HEK293 (cell line): ENCODE data around the gene ARHGAP32.
"Not testable (repeated sequence)": the region's sequence is repeated elsewhere in the genome, so short reads cannot be mapped to it uniquely, and the experiment has no call there.

Source experiments
- CTCF ChIA-PET: fragments of 350-600 bp; formaldehyde crosslinking; extraction: SDS; loops from one replicate; lab custom pipeline; 2021; ENCODE audit warnings: antibody characterized with exemption; lab: Yijun Ruan, JAX
- POLR2A ChIA-PET: fragments of 300-600 bp; formaldehyde crosslinking; extraction: SDS; loops from one replicate; lab custom pipeline; 2020; ENCODE audit warnings: antibody characterized with exemption, inconsistent platforms; lab: Yijun Ruan, JAX
- H3K27ac ChIP-seq: fragments of 200-500 bp; sonication (Bioruptor generic); 2 replicates; pipeline ENCODE4 v1.5.1; 2014; ENCODE audit warnings: low read depth, low read length, control low read depth, inconsistent platforms; ENCODE audit errors: extremely low read depth
- H3K36me3 ChIP-seq, 2 experiments: fragments of 200-500 bp in 1 of 2; sonication (Bioruptor generic) in 1 of 2; 1 replicate in 1 of 2; 2 replicates in 1 of 2; pipeline ENCODE4 v1.5.1; 2014 to 2017; ENCODE audit warnings: inconsistent platforms in 2 of 2, low read length in 2 of 2; ENCODE audit not compliant: control insufficient read depth in 2 of 2, insufficient read depth in 1 of 2
- H3K4me1 ChIP-seq: fragments of 200-500 bp; sonication (Bioruptor generic); 2 replicates; pipeline ENCODE4 v1.5.1; 2014; ENCODE audit warnings: mild to moderate bottlenecking, low read length, inconsistent platforms; ENCODE audit not compliant: control insufficient read depth, insufficient read depth
- H3K4me3 ChIP-seq: 2 replicates; pipeline ENCODE4 v1.5.1; 2011; ENCODE audit warnings: low read depth, mild to moderate bottlenecking, control low read depth, low read length, moderate library complexity
- H3K9me3 ChIP-seq: fragments of 200-500 bp; sonication (Bioruptor generic); 2 replicates; pipeline ENCODE4 v1.5.1; 2014; ENCODE audit warnings: low read depth, low read length, inconsistent platforms; ENCODE audit not compliant: control insufficient read depth, insufficient read depth
- GFI1B ChIP-seq: fragments of 450-650 bp; formaldehyde crosslinking; IDR thresholded peaks from 2 replicates; pipeline ENCODE4 v1.5.1; 2016; ENCODE audit warnings: missing biosample characterization, missing genetic modification characterization
- IKZF3 ChIP-seq: fragments of 450-650 bp; IDR thresholded peaks from 2 replicates; pipeline ENCODE4 v1.5.0; 2018; ENCODE audit warnings: missing biosample characterization, mild to moderate bottlenecking, missing genetic modification characterization, moderate library complexity
- KLF16 ChIP-seq: fragments of 450-650 bp; formaldehyde crosslinking; IDR thresholded peaks from 2 replicates; pipeline ENCODE4 v1.5.1; 2017; ENCODE audit warnings: missing biosample characterization, missing genetic modification characterization
- KLF8 ChIP-seq: fragments of 450-650 bp; formaldehyde crosslinking; IDR thresholded peaks from 2 replicates; pipeline ENCODE4 v1.5.1; 2016; ENCODE audit warnings: missing biosample characterization, missing genetic modification characterization
- ZBTB8A ChIP-seq: fragments of 450-650 bp; formaldehyde crosslinking; IDR thresholded peaks from 2 replicates; pipeline ENCODE4 v1.5.1; 2016; ENCODE audit warnings: missing biosample characterization, missing genetic modification characterization
- ZFHX2 ChIP-seq: fragments of 450-650 bp; formaldehyde crosslinking; conservative IDR thresholded peaks from 2 replicates; pipeline ENCODE4 v1.5.1; 2016; ENCODE audit warnings: missing biosample characterization, missing genetic modification characterization
- ZNF121 ChIP-seq: fragments of 450-650 bp; formaldehyde crosslinking; IDR thresholded peaks from 2 replicates; pipeline ENCODE4 v1.5.1; 2016; ENCODE audit warnings: missing biosample characterization, missing genetic modification characterization
- ZNF140 ChIP-seq: fragments of 450-650 bp; formaldehyde crosslinking; IDR thresholded peaks from 2 replicates; pipeline ENCODE4 v1.5.1; 2016; ENCODE audit warnings: missing biosample characterization, missing genetic modification characterization
- ZNF146 ChIP-seq: fragments of 450-650 bp; formaldehyde crosslinking; IDR thresholded peaks from 2 replicates; pipeline ENCODE4 v1.5.1; 2016; ENCODE audit warnings: missing biosample characterization, missing genetic modification characterization
- ZNF394 ChIP-seq: fragments of 450-650 bp; formaldehyde crosslinking; IDR thresholded peaks from 2 replicates; pipeline ENCODE4 v1.5.1; 2016; ENCODE audit warnings: missing biosample characterization, missing genetic modification characterization, mild to moderate bottlenecking, moderate library complexity, borderline replicate concordance
- ZNF426 ChIP-seq: fragments of 450-650 bp; formaldehyde crosslinking; IDR thresholded peaks from 2 replicates; pipeline ENCODE4 v1.5.1; 2017; ENCODE audit warnings: missing biosample characterization, missing genetic modification characterization, mild to moderate bottlenecking, inconsistent platforms, moderate library complexity
- ZNF521 ChIP-seq: fragments of 450-650 bp; formaldehyde crosslinking; IDR thresholded peaks from 2 replicates; pipeline ENCODE4 v1.5.1; 2017; ENCODE audit warnings: missing biosample characterization, mild to moderate bottlenecking, missing genetic modification characterization
- ZNF654 ChIP-seq: fragments of 450-650 bp; formaldehyde crosslinking; IDR thresholded peaks from 2 replicates; pipeline ENCODE4 v1.5.1; 2016; ENCODE audit warnings: low read depth, missing biosample characterization, missing genetic modification characterization
- ZNF660 ChIP-seq: fragments of 450-650 bp; IDR thresholded peaks from 2 replicates; pipeline ENCODE4 v1.5.1; 2018; ENCODE audit warnings: missing biosample characterization, mild to moderate bottlenecking, missing genetic modification characterization
- ZNF747 ChIP-seq: fragments of 450-650 bp; formaldehyde crosslinking; IDR thresholded peaks from 2 replicates; pipeline ENCODE4 v1.5.1; 2016; ENCODE audit warnings: missing biosample characterization, missing genetic modification characterization
- ZNF792 ChIP-seq: fragments of 450-650 bp; formaldehyde crosslinking; IDR thresholded peaks from 2 replicates; pipeline ENCODE4 v1.5.1; 2016; ENCODE audit warnings: missing biosample characterization, missing genetic modification characterization
- TF ChIP-seq, protein P1 (sequence below): fragments of 450-650 bp; formaldehyde crosslinking; IDR thresholded peaks from 2 replicates; pipeline ENCODE4 v1.5.1; 2016; ENCODE audit warnings: missing biosample characterization, missing genetic modification characterization
- TF ChIP-seq, protein P2 (sequence below): fragments of 450-650 bp; formaldehyde crosslinking; IDR thresholded peaks from 2 replicates; pipeline ENCODE4 v1.5.1; 2016; ENCODE audit warnings: missing biosample characterization, missing genetic modification characterization
- TF ChIP-seq, protein P3 (sequence below): fragments of 450-650 bp; formaldehyde crosslinking; IDR thresholded peaks from 2 replicates; pipeline ENCODE4 v1.5.1; 2016; ENCODE audit warnings: missing biosample characterization, missing genetic modification characterization
- TF ChIP-seq, protein P4 (sequence below): fragments of 450-650 bp; formaldehyde crosslinking; IDR thresholded peaks from 2 replicates; pipeline ENCODE4 v1.5.1; 2016; ENCODE audit warnings: missing biosample characterization, missing genetic modification characterization
- TF ChIP-seq, protein P5 (sequence below): fragments of 450-650 bp; IDR thresholded peaks from 2 replicates; pipeline ENCODE4 v1.5.1; 2018; ENCODE audit warnings: missing biosample characterization, missing genetic modification characterization

The ARHGAP32 gene

DNA sequence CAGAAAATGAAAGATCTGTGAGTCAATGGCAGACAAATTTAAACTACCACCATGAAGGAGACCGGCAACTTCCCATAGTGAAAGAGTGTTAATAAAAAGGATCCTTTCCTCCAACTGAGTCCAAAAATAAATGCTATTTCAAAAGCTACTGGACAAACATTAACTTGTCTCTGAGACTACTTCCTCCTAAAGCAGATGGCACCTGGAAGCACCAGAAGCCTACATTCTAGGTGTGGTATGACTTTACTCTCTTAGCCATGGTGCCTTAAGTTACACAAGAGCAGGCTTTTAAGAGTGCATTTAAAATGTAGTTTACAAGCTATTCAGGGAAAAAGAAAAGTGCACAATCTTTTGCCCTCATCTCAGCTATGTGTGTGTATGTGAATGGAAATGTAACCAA lies 2.5 kb downstream of the ARHGAP32 start:
- peaks cover 4% of the 10 kb centered on the region; the same call in 1 of the 2 replicates for H3K4me1 ChIP-seq
- ChIA-PET POLR2A (no interaction called here), CTCF (no interaction called here)
- H3K36me3 ChIP-seq: no peaks in the 10 kb centered on the region
- TF ChIP-seq ZNF660 (tag by site-specific recombination) (no peak), ZBTB8A (tag by site-specific recombination) (no peak), ZNF792 (tag by site-specific recombination) (no peak), ZFHX2 (tag by site-specific recombination) (no peak), ZNF654 (tag by site-specific recombination) (no peak), ZNF121 (tag by site-specific recombination) (no peak)
- no peaks in the 10 kb centered on the region for H3K9me3 ChIP-seq
- H3K27ac ChIP-seq: no peak overlapping the region
- H3K4me3 ChIP-seq: no peak overlapping the region

DNA sequence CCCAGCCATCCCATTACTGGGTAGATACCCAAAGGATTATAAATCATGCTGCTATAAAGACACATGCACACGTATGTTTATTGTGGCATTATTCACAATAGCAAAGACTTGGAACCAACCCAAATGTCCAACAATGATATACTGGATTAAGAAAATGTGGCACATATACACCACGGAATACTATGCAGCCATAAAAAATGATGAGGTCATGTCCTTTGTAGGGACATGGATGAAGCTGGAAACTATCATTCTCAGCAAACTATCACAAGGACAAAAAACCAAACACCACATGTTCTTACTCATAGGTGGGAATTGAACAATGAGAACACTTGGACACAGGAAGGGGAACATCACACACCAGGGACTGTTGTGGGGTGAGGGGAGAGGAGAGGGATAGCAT lies 7.0 kb downstream of the ARHGAP32 start:
- H3K4me3 ChIP-seq: not testable (repeated sequence)
- peak; percentile 54; the same call in 1 of the 2 replicates for TF ChIP-seq ZNF146 (tag by site-specific recombination)
- TF ChIP-seq, all 188 proteins: peak for 1; not testable (repeated sequence) for 187
- POLR2A ChIA-PET, H3K9me3 ChIP-seq, H3K36me3 ChIP-seq, H3K4me1 ChIP-seq, CTCF ChIA-PET, H3K27ac ChIP-seq: not testable (repeated sequence)

DNA sequence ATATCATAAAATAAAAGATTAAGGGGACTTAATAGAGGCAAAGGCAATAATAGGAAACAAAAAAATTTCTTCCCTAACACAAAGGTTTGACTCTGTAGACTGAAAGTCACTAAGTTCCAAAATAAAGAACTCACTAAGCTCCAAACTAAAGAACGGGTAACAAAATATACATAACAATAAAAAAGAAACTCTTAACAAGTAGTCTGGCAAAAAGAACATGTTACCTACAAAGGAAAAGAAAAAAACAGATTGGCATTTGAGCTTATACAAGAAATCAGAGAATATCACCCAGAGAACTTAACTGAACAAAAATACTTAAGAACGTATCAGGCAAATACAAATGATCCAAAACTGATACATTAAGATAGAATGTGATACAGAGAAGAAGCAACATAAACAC lies 7.5 kb downstream of the ARHGAP32 start:
- Histone ChIP-seq H3K27ac (no peak overlapping the region), H3K9me3 (no peaks in the 10 kb centered on the region), H3K4me3 (no peak overlapping the region), H3K4me1 (0 out of 2 replicates have a peak, but pooled peaks cover 2% of the 10 kb centered on the region), H3K36me3 (no peaks in the 10 kb centered on the region)
- TF ChIP-seq ZBTB8A (tag by site-specific recombination) (no peak), KLF16 (tag by site-specific recombination) (no peak), GFI1B (tag by site-specific recombination) (no peak), ZNF140 (no peak), IKZF3 (no peak), ZNF521 (tag by site-specific recombination) (no peak), ZNF747 (tag by site-specific recombination) (no peak), ZNF426 (tag by site-specific recombination) (no peak), ZNF394 (tag by site-specific recombination) (no peak), KLF8 (tag by site-specific recombination) (no peak)
- TF ChIP-seq, protein P1, sequence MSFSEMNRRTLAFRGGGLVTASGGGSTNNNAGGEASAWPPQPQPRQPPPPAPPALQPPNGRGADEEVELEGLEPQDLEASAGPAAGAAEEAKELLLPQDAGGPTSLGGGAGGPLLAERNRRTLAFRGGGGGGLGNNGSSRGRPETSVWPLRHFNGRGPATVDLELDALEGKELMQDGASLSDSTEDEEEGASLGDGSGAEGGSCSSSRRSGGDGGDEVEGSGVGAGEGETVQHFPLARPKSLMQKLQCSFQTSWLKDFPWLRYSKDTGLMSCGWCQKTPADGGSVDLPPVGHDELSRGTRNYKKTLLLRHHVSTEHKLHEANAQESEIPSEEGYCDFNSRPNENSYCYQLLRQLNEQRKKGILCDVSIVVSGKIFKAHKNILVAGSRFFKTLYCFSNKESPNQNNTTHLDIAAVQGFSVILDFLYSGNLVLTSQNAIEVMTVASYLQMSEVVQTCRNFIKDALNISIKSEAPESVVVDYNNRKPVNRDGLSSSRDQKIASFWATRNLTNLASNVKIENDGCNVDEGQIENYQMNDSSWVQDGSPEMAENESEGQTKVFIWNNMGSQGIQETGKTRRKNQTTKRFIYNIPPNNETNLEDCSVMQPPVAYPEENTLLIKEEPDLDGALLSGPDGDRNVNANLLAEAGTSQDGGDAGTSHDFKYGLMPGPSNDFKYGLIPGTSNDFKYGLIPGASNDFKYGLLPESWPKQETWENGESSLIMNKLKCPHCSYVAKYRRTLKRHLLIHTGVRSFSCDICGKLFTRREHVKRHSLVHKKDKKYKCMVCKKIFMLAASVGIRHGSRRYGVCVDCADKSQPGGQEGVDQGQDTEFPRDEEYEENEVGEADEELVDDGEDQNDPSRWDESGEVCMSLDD (tag by site-specific recombination): no peak
- TF ChIP-seq, protein P2, sequence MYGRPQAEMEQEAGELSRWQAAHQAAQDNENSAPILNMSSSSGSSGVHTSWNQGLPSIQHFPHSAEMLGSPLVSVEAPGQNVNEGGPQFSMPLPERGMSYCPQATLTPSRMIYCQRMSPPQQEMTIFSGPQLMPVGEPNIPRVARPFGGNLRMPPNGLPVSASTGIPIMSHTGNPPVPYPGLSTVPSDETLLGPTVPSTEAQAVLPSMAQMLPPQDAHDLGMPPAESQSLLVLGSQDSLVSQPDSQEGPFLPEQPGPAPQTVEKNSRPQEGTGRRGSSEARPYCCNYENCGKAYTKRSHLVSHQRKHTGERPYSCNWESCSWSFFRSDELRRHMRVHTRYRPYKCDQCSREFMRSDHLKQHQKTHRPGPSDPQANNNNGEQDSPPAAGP (tag by site-specific recombination): no peak
- TF ChIP-seq, protein P3, sequence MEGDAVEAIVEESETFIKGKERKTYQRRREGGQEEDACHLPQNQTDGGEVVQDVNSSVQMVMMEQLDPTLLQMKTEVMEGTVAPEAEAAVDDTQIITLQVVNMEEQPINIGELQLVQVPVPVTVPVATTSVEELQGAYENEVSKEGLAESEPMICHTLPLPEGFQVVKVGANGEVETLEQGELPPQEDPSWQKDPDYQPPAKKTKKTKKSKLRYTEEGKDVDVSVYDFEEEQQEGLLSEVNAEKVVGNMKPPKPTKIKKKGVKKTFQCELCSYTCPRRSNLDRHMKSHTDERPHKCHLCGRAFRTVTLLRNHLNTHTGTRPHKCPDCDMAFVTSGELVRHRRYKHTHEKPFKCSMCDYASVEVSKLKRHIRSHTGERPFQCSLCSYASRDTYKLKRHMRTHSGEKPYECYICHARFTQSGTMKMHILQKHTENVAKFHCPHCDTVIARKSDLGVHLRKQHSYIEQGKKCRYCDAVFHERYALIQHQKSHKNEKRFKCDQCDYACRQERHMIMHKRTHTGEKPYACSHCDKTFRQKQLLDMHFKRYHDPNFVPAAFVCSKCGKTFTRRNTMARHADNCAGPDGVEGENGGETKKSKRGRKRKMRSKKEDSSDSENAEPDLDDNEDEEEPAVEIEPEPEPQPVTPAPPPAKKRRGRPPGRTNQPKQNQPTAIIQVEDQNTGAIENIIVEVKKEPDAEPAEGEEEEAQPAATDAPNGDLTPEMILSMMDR: no peak
- TF ChIP-seq, protein P4, sequence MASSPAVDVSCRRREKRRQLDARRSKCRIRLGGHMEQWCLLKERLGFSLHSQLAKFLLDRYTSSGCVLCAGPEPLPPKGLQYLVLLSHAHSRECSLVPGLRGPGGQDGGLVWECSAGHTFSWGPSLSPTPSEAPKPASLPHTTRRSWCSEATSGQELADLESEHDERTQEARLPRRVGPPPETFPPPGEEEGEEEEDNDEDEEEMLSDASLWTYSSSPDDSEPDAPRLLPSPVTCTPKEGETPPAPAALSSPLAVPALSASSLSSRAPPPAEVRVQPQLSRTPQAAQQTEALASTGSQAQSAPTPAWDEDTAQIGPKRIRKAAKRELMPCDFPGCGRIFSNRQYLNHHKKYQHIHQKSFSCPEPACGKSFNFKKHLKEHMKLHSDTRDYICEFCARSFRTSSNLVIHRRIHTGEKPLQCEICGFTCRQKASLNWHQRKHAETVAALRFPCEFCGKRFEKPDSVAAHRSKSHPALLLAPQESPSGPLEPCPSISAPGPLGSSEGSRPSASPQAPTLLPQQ (tag by site-specific recombination): no peak
- TF ChIP-seq, protein P5, sequence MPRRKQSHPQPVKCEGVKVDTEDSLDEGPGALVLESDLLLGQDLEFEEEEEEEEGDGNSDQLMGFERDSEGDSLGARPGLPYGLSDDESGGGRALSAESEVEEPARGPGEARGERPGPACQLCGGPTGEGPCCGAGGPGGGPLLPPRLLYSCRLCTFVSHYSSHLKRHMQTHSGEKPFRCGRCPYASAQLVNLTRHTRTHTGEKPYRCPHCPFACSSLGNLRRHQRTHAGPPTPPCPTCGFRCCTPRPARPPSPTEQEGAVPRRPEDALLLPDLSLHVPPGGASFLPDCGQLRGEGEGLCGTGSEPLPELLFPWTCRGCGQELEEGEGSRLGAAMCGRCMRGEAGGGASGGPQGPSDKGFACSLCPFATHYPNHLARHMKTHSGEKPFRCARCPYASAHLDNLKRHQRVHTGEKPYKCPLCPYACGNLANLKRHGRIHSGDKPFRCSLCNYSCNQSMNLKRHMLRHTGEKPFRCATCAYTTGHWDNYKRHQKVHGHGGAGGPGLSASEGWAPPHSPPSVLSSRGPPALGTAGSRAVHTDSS (tag by site-specific recombination): no peak
- ChIA-PET POLR2A (no interaction called here), CTCF (interaction anchor here (0.6 to 0.9 kb wide), 2 partner anchors 147 to 296 kb away, joined by 3 to 4 read pairs; no protein-coding TSS in a partner anchor)
